G401.6 (cell line): ENCODE data around the gene NHLRC4.
"Not testable (repeated sequence)": the region's sequence is repeated elsewhere in the genome, so short reads cannot be mapped to it uniquely, and the experiment has no call there.

ENCODE experiments used
- FAIRE-seq: peaks from 2 replicates; lab custom pipeline; 2012; peaks lifted over from hg19 to GRCh38; lab: Jason Lieb, UNC

NHLRC4 gene

DNA sequence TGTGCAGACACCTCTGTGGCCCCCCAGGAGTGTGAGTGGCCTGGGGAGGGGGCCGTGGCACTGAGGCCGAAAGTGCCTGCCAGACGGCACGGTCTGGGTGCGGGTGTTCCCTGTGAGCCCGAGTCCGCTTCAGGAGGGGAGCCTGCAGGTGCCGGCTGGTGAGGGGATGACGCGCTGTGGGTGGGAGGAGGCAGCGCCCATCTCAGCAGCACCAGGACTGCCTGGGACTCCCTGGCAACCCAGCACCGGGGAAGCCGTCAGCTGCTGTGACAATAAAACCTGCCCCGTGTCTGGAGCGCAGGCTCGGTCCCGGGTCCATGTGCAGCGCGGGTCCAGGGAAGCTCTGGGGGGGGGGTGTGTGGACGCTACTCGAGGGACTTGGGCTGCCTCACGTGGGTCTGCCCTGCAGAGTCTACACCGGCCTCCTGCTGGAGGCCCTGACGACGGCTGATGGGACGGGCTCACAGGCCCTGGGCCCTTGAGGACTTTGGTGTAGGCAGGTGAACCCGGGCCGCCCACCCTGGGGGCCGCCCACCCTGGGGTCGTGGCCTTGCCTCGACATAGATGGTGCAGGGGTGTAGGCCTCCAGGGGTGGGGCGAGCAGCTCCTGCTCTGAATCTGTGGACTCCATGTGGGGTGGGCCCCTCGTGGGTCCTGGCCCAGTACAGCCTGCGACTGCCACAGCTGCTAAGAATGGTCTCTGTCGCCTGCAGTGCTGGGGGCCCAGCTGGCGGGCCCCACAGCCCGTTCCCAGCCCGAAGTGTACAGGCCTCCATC is 17.2 kb downstream of the NHLRC4 start:
- no peak for FAIRE-seq

DNA sequence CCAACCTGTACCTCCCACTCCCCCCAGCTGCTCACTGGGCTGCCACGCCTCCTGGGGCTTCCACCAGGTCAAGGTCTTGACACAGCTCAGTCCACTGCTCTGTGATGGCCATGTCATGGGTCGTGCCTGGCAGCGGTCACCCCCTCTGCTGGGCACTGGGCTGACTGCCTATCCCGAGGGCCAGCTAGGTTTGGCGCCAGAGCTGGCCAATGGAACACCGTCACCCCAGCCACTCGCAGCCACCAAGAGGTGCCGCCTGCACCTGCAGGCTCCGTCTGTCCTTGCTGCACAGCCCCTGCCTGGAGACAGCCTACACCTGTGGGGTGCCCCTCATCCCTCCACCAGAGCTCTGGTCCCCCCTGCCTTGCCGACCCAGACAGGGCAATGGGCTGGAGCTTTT is 18.5 kb downstream of the NHLRC4 start:
- FAIRE-seq, result no peak

DNA sequence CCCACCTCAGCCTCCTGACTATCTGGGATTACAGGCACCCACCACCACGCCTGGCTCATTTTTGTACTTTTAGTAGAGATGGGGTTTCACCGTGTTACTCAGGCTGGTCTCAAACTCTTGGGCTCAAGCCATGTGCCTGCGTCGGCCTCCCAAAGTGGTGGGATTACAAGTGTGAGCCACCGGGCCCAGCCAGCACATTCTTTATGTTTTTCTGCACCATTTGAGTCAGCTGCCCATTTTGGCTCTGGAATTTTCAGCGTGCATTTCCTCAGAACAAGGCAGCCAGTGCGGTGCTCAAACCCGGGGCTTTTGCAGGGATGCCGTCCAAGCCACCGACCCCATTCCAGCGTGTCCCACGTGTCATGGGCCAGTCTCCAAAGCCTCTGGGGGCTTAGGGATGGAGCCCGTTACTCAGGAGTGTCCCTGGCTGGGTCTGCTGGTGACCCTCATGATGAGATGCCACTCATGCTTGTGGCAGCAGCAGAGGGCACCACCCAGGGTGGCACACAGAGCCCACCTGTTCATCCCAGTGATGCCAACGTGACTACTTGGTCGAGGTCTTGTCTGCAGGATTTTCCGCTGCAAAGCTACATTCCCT is 19.3 kb downstream of the NHLRC4 start:
- no peak for FAIRE-seq

DNA sequence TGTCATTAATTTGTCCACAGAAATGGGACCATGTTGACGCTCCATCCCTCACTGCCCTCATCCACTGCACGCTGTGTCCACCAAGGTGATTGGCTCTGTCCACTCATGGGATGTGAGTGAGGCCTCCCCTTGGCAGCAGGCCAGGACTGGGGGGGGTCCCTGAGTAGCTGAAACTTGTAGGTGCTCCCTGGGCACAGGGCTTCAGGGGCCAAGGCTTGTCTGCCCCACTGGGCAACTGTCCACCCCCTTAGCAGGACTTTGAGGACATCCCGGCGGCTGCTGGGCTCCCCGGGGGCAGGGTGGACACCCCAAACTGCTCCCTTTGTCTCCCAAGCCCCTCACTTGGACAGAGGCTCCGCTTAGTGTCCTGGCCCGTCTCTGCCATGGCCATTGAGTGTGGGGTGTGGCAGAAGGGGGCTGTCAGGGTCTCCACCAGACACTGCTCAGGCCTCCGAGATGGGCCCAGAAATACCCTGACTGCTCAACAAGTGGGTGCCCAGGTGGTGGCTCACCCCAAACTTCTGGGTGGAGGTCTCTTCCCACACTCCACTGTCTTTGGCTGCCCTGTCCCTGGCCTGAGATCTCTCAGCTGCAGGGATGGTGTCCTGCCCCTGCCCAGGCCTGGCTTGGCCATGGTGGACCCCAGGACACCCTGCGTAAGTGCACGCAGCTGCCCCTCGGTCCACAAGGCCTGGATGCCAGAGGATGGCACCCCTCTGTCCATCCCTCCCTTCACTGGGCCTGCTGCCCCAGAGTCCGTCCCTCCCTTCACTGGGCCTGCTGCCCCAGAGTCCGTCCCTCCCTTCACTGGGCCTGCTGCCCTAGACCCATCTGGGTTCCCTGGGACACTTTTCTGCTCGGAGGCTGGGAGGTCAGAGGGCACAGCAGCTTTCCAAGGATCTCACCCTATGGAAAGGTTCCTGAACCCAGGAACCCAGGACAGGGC is 20.1 kb downstream of the NHLRC4 start:
- no peak for FAIRE-seq

DNA sequence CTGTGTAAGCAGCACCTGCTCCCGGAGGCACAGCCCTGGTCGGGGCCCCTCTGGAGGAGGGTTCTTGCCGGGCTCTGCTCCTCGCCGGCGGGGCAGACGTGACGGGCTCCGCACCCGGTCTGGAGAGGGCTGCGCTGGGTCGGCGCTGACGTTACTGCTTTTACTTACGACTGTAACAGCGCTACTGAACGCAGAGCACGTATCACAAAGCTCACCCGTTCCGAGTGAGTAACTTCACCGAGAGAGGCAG is 21.8 kb downstream of the NHLRC4 start:
- no peak for FAIRE-seq

DNA sequence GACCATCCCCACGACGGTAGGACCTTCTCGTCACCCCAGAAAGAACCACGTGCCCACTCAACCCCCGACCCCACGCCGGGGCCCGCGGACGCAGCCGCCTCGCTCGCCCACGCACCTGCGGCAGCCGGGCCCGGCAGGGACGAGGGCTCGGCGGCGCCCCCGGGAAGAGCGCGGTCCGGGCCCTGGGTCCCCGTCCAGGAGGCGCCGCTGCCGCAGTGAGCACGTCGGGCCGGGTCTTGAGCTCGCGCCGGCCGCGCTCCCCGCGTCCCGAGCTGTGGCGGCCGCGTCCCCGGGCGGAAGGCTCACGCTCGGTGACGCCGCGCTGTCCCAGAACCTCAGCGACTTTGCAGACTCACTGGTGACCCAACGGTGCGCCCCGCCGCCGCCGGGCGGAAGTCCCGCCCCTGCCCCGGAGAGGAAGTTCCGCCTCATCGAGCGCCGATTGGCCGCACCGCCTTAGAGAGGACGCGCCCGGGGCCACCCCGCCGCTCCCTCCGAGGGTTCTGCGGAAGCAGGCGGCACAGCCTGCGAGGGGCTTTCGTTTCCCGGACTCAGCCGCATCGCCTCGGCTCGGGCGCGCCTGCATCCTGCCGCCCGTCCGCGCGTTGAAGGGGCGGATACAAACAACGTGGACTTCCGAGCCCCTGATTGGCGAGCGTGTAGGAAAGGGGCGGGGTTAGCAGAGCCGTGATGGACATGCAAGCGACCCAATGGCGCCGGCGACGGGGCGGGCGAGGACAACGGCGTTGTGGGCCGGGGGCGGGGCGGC is 22.3 kb downstream of the NHLRC4 start:
- peak; percentile 6 for FAIRE-seq

DNA sequence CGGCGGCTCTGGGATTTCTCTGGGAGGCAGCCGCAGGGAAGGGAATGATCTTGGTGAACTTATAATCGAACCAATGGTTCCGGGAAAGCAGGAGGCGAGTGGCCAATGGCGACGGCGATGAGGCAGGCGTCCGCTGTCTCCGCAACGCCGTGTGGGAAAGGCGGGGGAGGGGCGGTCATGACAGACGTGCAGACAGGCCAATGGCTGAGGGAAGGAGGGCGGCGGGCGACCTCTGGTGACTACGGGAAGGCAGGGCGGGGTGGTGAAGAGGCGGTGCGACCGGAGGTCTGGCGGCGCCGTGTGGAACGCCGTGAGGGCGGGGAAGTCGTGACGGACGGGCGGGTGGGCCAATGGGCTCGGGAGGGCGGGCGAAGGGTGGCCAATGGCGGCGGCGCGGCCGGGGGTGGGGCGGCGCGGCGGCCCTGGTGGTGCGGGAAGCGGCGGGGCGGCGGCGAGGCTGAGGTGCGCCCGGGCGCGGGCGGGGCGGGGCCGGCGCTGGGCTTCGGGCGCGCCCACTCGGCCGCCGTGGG is 22.9 kb downstream of the NHLRC4 start, which contains the start of gene RAB40C:
Gene RAB40C (plus strand): TSS at position 409 of the 530 bp plus-strand sequence. CDS start 226 bp downstream, outside the sequence.
- FAIRE-seq, result no peak

DNA sequence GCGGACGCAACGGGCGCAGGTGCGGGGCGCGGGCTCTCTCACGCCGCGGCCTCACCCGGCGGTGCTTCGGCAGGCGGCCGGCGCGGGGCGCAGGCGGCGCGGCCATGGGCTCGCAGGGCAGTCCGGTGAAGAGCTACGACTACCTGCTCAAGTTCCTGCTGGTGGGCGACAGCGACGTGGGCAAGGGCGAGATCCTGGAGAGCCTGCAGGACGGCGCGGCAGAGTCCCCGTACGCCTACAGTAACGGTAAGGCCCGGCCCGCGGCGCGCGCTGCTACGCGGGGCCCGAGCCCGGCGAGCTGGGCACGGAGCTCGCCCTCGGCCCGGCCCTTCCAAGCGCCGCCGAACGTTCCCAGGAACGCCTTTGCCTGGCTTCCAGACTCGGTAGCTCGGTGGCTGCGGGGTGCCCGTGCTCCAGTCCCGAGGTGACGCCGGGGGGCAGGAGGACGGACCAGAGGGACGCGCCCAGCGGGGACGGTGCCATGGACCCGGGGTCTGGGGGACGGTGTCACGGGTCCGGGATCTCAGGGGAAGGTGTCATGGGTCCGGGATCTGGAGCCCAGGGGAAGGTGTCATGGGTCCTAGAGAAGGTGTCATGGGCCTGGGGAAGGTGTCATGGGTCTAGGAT is 23.5 kb downstream of the NHLRC4 start:
- FAIRE-seq, result no peak

DNA sequence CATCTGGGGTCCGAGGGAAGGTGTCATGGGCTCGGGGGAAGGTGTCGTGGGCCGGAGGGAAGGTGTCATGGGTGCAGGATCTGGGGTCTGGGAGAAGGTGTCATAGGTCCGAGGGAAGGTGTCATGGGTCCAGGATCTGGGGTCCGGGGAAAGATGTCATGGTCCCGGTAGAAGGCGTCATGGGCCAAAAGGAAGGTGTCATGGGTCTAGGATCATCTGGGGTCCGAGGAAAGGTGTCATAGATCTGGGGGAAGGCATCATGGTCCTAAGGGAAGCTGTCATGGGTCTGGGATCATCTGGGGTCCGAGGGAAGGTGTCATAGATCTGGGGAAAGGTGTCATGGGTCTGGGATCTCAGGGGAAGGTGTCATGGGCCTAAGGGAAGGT is 24.0 kb downstream of the NHLRC4 start:
- FAIRE-seq, result no peak

DNA sequence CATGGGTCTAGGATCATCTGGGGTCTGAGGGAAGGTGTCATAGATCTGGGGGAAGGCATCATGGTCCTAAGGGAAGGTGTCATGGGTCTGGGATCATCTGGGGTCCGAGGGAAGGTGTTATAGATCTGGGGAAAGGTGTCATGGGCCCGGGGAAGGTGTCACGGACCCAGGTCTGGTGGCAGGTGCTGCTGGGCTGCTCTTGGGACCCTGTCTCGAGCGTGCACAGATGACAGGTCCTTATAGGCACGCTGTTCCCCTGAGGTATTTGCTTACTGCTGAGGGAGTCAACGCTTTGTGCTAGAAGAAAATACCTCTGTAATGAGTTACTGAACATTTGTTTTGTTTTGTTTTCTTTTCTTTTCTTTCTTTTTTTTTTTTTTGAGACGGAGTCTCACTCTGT is 24.4 kb downstream of the NHLRC4 start:
- no peak for FAIRE-seq

DNA sequence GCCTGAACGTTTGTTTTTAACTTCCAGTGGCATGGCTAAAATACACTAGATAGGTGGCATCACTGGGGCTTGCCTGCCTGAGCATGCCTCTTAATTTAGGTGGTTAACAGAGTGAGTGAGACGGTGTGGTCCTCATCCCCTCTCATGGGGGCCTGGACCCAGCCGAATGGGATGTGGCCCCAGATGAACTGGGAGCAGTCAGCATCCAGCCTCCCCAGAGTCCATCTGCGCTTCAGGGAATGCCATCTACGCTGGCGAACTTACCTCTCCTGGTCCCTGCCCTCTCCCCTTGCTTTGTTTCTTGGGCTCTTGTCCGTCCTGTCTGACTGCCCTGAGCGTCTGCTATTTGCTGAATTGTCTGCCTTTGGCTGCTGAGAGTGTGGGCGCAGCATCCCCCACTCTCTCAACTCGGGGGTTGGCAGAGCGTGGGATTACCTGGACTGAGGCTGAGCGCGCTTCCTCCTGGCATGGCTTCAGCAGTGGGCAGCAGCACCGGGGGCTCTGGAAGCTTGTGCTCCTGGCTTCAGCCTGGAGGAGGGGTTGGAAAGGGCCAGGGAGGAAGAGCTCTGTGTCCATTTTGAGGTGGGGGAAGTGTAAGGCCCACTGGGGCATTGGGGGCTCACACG is 25.2 kb downstream of the NHLRC4 start:
- FAIRE-seq, result no peak

DNA sequence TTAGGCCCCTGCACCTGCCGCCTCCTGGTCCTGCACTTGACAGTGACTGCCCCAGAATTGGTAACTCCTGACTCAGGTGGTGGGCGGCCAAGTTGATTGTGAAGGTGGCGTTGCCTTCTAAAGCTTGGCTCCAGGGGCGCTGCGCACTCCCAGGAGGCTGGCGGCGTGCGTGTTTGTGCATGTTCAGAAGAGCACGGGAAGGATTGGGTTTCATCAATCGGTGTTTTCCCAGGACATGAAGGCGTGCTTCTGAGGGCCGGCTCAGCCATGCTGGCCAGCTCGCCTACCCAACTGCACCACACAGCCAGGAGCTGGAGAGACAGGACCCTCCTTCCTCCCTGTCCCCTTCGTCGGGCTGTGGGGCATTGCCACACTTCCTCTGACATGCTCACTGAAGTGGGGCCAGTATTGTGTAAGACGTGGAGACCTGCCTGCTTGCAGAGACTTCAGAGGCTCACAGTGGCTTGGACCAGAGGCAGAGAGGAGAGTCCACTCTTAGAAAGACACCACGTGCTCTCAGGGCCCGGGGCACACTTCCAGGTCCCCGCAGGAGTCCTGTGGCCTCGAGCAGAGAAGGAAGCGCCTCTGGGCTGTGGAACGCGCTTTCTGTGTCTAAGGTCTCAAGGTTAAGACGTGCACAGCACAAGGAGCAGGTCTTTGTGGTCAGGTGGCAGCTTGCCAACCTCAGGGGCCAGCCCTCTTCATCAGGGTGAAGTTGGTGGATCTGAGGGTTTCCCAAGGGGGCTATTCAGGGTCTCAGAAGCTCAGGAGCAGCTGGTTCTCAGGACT is 25.9 kb downstream of the NHLRC4 start:
- FAIRE-seq, result no peak

DNA sequence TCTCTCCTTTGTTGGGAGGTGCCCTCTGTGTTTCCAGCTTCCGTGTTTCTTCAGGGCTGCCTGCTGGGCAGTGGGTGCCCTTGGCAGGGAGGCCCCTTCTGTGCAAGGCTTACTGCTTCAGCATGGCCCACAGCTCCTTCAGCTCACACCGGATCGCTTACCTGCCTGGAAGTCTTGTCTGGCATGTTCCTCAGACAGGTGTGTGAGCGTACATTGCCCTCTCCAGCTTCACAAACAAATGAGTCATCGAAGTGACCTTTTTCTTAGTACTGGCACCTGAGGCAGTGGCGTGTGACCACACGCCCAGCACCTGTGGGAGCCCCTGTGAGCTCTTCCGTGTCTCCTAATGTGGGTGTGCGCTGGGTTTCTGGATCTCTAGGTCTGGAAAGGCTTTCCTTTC is 26.6 kb downstream of the NHLRC4 start:
- no peak for FAIRE-seq

DNA sequence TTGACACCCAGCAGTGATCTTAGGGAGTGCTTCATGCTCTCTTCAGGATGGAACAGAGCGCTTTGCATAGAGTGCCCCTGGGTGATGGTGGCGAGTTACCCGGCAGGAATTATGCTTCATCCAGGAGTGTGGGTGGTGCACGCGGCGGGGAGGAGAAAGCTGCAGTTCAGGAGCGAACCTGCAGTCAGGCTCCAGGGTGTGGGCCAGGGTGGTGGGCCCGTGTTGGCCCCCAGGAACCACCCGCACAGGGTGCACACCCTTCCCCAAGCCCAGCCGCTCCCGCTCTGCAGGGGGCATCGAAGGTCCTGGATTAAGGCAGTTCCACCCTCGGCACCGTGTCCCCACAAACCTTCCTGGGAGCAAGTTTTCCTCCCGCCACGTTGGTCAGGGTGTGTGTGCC is 27.0 kb downstream of the NHLRC4 start:
- no peak for FAIRE-seq

DNA sequence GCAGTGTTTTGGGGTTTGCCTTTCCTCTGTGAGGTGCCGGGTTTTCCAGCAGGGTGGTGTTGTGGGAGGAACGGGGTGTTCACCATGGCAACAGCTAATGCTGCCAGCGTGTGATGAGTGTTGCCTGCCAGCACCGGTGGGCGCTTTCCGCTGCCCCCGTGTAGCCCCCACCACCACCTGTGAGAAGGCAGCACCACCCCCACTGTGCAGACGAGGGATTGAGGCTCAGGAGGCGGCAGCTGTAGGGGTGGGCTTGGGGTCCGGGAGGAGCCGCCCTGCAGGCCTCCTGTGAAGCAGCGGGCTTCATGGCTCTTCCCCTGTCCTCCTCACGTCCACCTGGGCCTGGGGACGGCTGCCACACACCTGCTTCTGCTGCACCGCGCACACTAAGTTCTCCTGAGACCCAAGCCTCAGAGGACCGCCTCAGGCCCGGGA is 28.3 kb downstream of the NHLRC4 start:
- FAIRE-seq, result no peak

DNA sequence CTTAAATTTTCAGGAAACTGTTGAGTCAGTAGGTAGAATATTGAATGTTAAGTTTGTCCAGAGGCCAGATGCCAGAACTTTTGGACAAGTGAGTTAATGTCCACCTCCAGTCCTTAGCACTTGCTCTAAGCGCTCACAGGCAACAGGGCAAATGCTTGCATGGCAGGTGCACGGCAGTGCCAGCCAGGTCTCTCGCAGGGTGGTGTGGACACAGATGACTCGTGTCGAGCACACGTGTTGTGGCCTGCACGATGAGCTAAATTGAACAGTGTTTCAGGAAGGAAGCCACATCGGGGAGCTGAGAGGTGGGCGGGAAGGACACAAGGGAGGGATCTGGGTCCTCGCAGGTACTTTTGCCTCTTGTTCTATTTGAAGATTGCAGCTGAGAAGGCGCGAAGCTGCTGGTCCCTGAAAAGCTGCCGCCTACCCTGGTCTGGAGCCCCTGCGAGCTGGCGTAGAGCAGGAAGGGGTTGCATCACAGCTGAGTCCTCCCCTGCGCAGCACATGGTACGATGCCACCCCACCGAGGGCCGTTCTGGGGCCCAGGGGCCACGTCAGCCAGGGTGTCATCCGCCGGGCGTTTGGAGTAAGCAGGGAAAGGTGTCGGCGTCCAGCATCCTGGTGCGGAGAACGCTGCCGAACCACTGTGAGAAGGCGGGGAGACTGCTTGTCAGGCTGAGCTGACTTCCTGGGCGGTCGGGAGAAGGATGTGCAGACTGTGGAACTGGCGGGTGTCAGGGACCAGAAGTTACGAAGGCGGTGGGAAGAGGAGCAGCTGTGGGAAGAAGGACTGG is 29.3 kb downstream of the NHLRC4 start:
- no peak for FAIRE-seq

DNA sequence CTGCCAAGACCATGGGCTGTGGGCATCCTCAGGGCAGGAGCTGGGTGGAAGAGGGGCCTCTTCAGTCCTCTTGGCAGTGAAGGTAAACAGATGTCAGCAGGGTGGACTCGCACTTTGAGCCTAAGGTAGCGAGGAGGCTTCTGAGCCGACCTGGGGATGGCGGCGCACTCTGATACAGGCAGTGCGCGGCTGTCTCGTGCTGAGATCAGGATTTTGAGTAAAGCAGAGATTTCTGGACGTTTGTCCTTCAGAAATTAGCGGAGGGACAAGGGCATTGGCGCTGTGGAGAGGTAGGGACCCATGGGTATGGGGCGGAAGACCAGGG is 29.9 kb downstream of the NHLRC4 start:
- FAIRE-seq, result no peak

DNA sequence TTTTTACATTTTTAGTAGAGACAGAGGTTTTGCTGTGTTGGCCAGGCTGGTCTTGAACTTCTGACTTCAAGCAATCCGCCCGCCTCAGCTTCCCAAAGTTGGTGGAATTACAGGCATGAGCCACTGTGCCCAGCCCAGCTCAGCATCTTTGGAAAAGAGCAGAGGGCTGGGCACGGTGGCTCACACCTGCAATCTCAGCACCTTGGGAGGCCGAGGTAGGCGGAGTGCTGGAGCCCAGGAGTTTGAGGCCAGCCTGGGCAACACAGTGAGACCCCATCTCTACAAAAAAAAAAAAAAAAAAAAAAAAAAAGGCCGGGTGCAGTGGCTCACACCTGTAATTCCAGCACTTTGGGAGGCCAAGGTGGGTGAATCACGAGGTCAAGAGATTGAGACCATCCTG is 30.9 kb downstream of the NHLRC4 start:
- FAIRE-seq, result not testable (repeated sequence)

DNA sequence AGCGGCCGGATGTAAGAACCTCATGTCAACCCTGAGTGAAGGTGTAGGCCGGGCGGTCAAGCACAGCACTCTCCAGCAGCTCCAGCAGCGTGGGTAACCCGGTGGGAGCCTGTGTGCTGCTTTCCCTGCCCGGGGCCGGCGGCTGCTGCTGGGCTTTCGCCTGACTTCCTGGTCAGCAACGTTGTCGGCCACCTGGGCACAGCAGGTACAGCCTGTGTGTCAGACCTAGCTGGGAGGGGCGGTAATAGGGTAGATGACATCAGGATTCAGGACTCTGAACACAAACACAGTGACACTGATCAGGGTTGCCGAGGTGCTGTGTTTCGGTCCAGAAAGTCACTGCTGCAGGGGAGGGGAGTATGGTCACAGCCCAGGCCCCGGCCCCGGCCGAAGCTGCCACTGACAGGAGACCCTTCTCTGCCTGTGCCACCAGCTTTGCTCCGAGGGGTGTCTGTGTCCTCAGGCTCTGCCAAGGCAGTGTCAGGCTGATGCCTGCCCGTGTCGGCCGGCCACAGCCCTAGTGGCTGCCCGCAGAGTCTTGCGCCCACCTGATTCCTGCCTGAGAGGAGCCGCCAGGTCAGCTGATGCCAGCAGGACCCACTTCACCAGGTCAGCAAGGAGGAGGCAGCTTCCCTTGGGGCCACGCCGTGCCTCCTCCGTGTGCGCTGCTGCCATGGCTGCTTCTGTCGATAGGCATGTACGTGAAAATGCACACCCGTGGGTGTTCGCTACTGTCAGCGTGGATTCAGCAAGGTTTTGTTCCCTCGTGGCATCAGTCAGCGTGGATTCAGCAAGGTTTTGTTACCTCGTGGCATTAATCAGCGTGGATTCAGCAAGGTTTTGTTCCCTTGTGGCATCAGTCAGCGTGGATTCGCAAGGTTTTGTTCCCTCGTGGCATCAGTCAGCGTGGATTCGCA is 32.3 kb downstream of the NHLRC4 start:
- FAIRE-seq, result no peak
